Smooth muscle cell (in vitro differentiated cells): ENCODE data around the gene DSG4. TPM values are rescaled to one million over a fixed set of nuclear protein-coding genes. Genes with fewer than 3 reads are reported as not detected.
A peak's percentile ranks its signal among the peaks of the same experiment; 100 is the strongest.

Source experiments
- DNase-seq: peaks from one replicate; lab custom pipeline; 2025; ENCODE audit not compliant: unreplicated experiment; lab: John Stamatoyannopoulos, UW
- H2AFZ ChIP-seq: fragments of 200-600 bp; sonication (generic); 2 replicates; pipeline ENCODE4 v1.6.0; 2016; ENCODE audit warnings: antibody characterized with exemption, low read depth, mild to moderate bottlenecking
- H3F3A ChIP-seq: fragments of 200-600 bp; sonication (generic); 2 replicates; pipeline ENCODE4 v1.6.0; 2017; ENCODE audit warnings: antibody characterized with exemption, low read depth
- H3K27ac ChIP-seq: fragments of 200-600 bp; sonication (generic); 2 replicates; pipeline ENCODE4 v1.5.1; 2016; ENCODE audit warnings: low read depth, mild to moderate bottlenecking
- H3K27me3 ChIP-seq: fragments of 200-600 bp; sonication (generic); 2 replicates; pipeline ENCODE4 v1.6.1; 2016; ENCODE audit warnings: low read depth, mild to moderate bottlenecking
- H3K36me3 ChIP-seq: fragments of 200-600 bp; sonication (generic); 2 replicates; pipeline ENCODE4 v1.5.1; 2016; ENCODE audit warnings: low read depth
- H3K4me1 ChIP-seq: fragments of 200-600 bp; sonication (generic); 2 replicates; pipeline ENCODE4 v1.5.1; 2016; ENCODE audit warnings: low read depth
- H3K4me2 ChIP-seq: fragments of 200-600 bp; sonication (generic); 2 replicates; pipeline ENCODE4 v1.6.0; 2016; ENCODE audit warnings: mild to moderate bottlenecking
- H3K4me3 ChIP-seq: fragments of 200-600 bp; sonication (generic); 2 replicates; pipeline ENCODE4 v1.5.1; 2016; ENCODE audit warnings: mild to moderate bottlenecking
- H3K79me2 ChIP-seq: fragments of 200-600 bp; sonication (generic); 2 replicates; pipeline ENCODE4 v1.6.0; 2016; ENCODE audit warnings: low read depth, mild to moderate bottlenecking
- H3K9ac ChIP-seq: fragments of 200-600 bp; sonication (generic); 2 replicates; pipeline ENCODE4 v1.6.0; 2016; ENCODE audit warnings: low read depth
- H3K9me3 ChIP-seq: fragments of 200-600 bp; sonication (generic); replicated peaks from 2 replicates; pipeline ENCODE4 v1.5.1; 2016; ENCODE audit warnings: low read depth
- H4K20me1 ChIP-seq: fragments of 200-600 bp; sonication (generic); 2 replicates; pipeline ENCODE4 v1.6.0; 2016; ENCODE audit warnings: low read depth
- CTCF ChIP-seq: fragments of 200-600 bp; sonication (generic); IDR thresholded peaks from 2 replicates; pipeline ENCODE4 v1.5.1; 2017; ENCODE audit warnings: borderline replicate concordance, mild to moderate bottlenecking, antibody characterized with exemption; ENCODE audit not compliant: insufficient read depth, poor library complexity, severe bottlenecking
- WGBS: methylation state at CpG from one replicate; pipeline ENCODE4 v1.1.7; 2016; ENCODE audit warnings: low lambda C conversion rate; 5-methylcytosine and 5-hydroxymethylcytosine counted together
- polyA plus RNA-seq: library from polyadenylated mRNA; unstranded; fragments of >200 nt; fragmentation: Nextera tagmentation; extraction: Ambion mirVana; gene quantifications from 2 replicates; pipeline ENCODE4 v1.2.1, GENCODE V29; 2016
- total RNA-seq: library from RNA; depleted of rRNA; stranded (reverse); fragments of >200 nt; gene quantifications from 2 replicates; pipeline ENCODE4 v1.2.3, GENCODE V29; 2014

Gene DSG4
- total and polyA plus RNA-seq, 2 experiments from 2014 or later = 0.94 TPM; not detected in 1

GRCh38 chr18:31399306-31400032, 22.9 kb downstream of the DSG4 start:
- Histone ChIP-seq H3K4me2 (peak overlapping the region; percentile 70), H3K9me3 (no peaks in the 10 kb centered on the region), H4K20me1 (no peaks in the 10 kb centered on the region), H3K36me3 (no peaks in the 10 kb centered on the region), H3K27ac (peak overlapping the region; percentile 57), H3K4me1 (peaks cover 10% of the 10 kb centered on the region), H3K27me3 (no peaks in the 10 kb centered on the region), H3F3A (peaks cover 6% of the 10 kb centered on the region), H2AFZ (no peak overlapping the region), H3K4me3 (no peak overlapping the region), H3K79me2 (no peaks in the 10 kb centered on the region), H3K9ac (peak overlapping the region; percentile 3)
- 46% methylated on average over 6 of the region's 6 CpGs for WGBS
- no peak for TF ChIP-seq CTCF
- DNase-seq = no peak

GRCh38 chr18:31401156-31402025, 24.8 kb downstream of the DSG4 start:
- H3K79me2 ChIP-seq = no peaks in the 10 kb centered on the region
- peaks cover 6% of the 10 kb centered on the region for H3F3A ChIP-seq
- 60% methylated on average over 6 of the region's 6 CpGs for WGBS
- H2AFZ ChIP-seq = no peak overlapping the region
- no peaks in the 10 kb centered on the region for H4K20me1 ChIP-seq
- no peaks in the 10 kb centered on the region for H3K9me3 ChIP-seq
- no peak for TF ChIP-seq CTCF
- DNase-seq = no peak
- H3K4me2 ChIP-seq = peak overlapping the region; percentile 20
- H3K36me3 ChIP-seq = no peaks in the 10 kb centered on the region
- H3K9ac ChIP-seq = no peak overlapping the region
- no peak overlapping the region for H3K27ac ChIP-seq
- no peak overlapping the region for H3K4me3 ChIP-seq
- peaks cover 10% of the 10 kb centered on the region for H3K4me1 ChIP-seq
- H3K27me3 ChIP-seq = no peaks in the 10 kb centered on the region

GRCh38 chr18:31402026-31402373, 25.4 kb downstream of the DSG4 start:
- no peak for DNase-seq
- Histone ChIP-seq H3K27me3 (no peaks in the 10 kb centered on the region), H3K27ac (no peak overlapping the region), H2AFZ (no peak overlapping the region), H4K20me1 (no peaks in the 10 kb centered on the region), H3K4me3 (no peak overlapping the region), H3K36me3 (no peaks in the 10 kb centered on the region), H3K9me3 (no peaks in the 10 kb centered on the region), H3F3A (peaks cover 6% of the 10 kb centered on the region), H3K79me2 (no peaks in the 10 kb centered on the region), H3K4me2 (no peak overlapping the region), H3K4me1 (peaks cover 10% of the 10 kb centered on the region), H3K9ac (no peak overlapping the region)
- TF ChIP-seq CTCF = no peak
